ENCODE measurements around the gene NOS1AP. TPM values are rescaled to one million over a fixed set of nuclear protein-coding genes. Genes with fewer than 3 reads are reported as not detected.

NOS1AP gene
- total RNA-seq, 1 experiment from 2014 or later, result 5.3 TPM

DNA sequence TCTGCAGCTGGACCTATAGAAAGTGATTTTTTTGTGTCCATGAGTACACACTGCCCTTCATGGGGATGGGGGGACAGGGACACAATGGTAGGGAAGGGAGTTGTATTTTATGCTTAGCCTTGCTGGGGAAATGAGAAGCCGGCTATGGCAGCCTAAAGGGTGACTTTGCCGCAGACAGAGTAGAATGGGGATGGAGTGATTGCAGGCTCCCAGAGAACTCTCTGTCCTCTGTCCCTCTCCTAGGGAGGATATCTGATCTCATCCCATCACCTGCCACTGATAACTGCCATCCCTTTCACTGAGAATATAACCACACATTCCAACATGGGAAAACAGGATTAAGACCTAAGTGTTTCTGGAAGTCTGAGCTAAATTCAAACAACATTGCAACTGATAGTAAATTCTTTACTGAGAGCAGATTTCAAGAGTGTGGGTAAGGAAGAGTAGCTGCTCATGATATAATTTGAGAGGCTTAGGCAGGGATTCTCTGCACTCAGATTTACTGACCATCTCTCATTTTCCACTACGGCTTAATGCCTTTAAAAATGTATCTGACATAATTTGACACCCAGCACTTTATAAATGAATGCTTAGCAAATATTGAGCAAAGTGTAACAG is 328.6 kb downstream of the NOS1AP start:
- Histone ChIP-seq H3K79me2 (ENCODE audit: insufficient read depth, low read length) (no peaks in the 10 kb centered on the region), H3K27me3 (ENCODE audit: insufficient read depth, low read length) (no peaks in the 10 kb centered on the region), H3K27ac (ENCODE audit: low read depth, low read length) (no peak overlapping the region), H3K4me3 (replicated peaks in 1 of 2; ENCODE audit: low read depth in 1 of 2, low read length in 2 of 2) (no peak overlapping the region), H3K9ac (ENCODE audit: low read length) (no peak overlapping the region), H2AFZ (ENCODE audit: low read depth, low read length, poor library complexity, severe bottlenecking) (no peak overlapping the region), H3K9me3 (ENCODE audit: control insufficient read depth in 1 of 2, insufficient read depth in 1 of 2, low read depth in 1 of 2, low read length in 2 of 2) (no peaks in the 10 kb centered on the region), H4K20me1 (ENCODE audit: insufficient read depth) (no peaks in the 10 kb centered on the region), H3K36me3 (ENCODE audit: control insufficient read depth in 1 of 2, insufficient read depth in 2 of 2, low read length in 2 of 2) (no peaks in the 10 kb centered on the region), H3K4me1 (ENCODE audit: control insufficient read depth in 1 of 2, insufficient read depth in 2 of 2, low read length in 2 of 2) (no peaks in the 10 kb centered on the region), H3K4me2 (ENCODE audit: low read length) (no peak overlapping the region), H3K9me2 (ENCODE audit: insufficient read depth) (no peaks in the 10 kb centered on the region)
- ChIA-PET CTCF (no interaction called here), POLR2A (no interaction called here), RAD21 (ENCODE audit: low non-redundant PET in 1 of 2, low total read pairs in 2 of 2, uncharacterized antibody in 2 of 2, unreplicated experiment in 2 of 2) (no interaction called here)
- ATAC-seq (no peak), DNase-seq (ENCODE audit: low read depth, low spot score) (no peak)
- no TSS peak for BruUV-seq (replicated peaks)
- TF ChIP-seq, protein P1, sequence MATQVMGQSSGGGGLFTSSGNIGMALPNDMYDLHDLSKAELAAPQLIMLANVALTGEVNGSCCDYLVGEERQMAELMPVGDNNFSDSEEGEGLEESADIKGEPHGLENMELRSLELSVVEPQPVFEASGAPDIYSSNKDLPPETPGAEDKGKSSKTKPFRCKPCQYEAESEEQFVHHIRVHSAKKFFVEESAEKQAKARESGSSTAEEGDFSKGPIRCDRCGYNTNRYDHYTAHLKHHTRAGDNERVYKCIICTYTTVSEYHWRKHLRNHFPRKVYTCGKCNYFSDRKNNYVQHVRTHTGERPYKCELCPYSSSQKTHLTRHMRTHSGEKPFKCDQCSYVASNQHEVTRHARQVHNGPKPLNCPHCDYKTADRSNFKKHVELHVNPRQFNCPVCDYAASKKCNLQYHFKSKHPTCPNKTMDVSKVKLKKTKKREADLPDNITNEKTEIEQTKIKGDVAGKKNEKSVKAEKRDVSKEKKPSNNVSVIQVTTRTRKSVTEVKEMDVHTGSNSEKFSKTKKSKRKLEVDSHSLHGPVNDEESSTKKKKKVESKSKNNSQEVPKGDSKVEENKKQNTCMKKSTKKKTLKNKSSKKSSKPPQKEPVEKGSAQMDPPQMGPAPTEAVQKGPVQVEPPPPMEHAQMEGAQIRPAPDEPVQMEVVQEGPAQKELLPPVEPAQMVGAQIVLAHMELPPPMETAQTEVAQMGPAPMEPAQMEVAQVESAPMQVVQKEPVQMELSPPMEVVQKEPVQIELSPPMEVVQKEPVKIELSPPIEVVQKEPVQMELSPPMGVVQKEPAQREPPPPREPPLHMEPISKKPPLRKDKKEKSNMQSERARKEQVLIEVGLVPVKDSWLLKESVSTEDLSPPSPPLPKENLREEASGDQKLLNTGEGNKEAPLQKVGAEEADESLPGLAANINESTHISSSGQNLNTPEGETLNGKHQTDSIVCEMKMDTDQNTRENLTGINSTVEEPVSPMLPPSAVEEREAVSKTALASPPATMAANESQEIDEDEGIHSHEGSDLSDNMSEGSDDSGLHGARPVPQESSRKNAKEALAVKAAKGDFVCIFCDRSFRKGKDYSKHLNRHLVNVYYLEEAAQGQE (IDR thresholded peaks at IDR 0.05; ENCODE audit: low read depth), result no peak
- TF ChIP-seq ZNF274 (IDR thresholded peaks at IDR 0.05; ENCODE audit: low read depth, low read length) (no peak), POLR2A (IDR thresholded peaks at IDR 0.05; ENCODE audit: borderline replicate concordance, extremely low read depth, insufficient read depth, insufficient read length) (no peak), EZH2phosphoT487 (IDR thresholded peaks at IDR 0.05; ENCODE audit: borderline replicate concordance) (no peak), ZFX (IDR thresholded peaks at IDR 0.05) (no peak), EZH2 (IDR thresholded peaks at IDR 0.05) (no peak), SRF (IDR thresholded peaks at IDR 0.05; ENCODE audit: low read depth) (no peak), RAD21 (IDR thresholded peaks at IDR 0.05; ENCODE audit: low read depth) (no peak), CEBPB (IDR thresholded peaks at IDR 0.05; ENCODE audit: low read depth) (no peak), ATF3 (IDR thresholded peaks at IDR 0.05) (no peak), FOSL1 (IDR thresholded peaks at IDR 0.05; ENCODE audit: low read depth) (no peak), POLR2AphosphoS5 (IDR thresholded peaks at IDR 0.05; ENCODE audit: low read depth, low read length) (no peak), TCF7L2 (IDR thresholded peaks at IDR 0.05; ENCODE audit: borderline replicate concordance, extremely low read depth, insufficient read depth, insufficient read length) (no peak), EGR1 (IDR thresholded peaks at IDR 0.05; ENCODE audit: low read depth) (no peak), ELF1 (IDR thresholded peaks at IDR 0.05; ENCODE audit: borderline replicate concordance, low read depth) (no peak), YY1 (IDR thresholded peaks at IDR 0.05; ENCODE audit: extremely low read depth, insufficient replicate concordance, low read depth, low read length) (no peak)
- TF ChIP-seq, protein P2, sequence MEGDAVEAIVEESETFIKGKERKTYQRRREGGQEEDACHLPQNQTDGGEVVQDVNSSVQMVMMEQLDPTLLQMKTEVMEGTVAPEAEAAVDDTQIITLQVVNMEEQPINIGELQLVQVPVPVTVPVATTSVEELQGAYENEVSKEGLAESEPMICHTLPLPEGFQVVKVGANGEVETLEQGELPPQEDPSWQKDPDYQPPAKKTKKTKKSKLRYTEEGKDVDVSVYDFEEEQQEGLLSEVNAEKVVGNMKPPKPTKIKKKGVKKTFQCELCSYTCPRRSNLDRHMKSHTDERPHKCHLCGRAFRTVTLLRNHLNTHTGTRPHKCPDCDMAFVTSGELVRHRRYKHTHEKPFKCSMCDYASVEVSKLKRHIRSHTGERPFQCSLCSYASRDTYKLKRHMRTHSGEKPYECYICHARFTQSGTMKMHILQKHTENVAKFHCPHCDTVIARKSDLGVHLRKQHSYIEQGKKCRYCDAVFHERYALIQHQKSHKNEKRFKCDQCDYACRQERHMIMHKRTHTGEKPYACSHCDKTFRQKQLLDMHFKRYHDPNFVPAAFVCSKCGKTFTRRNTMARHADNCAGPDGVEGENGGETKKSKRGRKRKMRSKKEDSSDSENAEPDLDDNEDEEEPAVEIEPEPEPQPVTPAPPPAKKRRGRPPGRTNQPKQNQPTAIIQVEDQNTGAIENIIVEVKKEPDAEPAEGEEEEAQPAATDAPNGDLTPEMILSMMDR (IDR thresholded peaks at IDR 0.05 in 2 of 3, conservative IDR thresholded peaks at IDR 0.05 in 1 of 3; ENCODE audit: borderline replicate concordance in 1 of 3, insufficient read depth in 1 of 3, low read depth in 2 of 3, low read length in 2 of 3), result no peak
- intact Hi-C loops (cut with micrococcal nuclease), result loop anchor here (10.0 kb wide), 1 partner anchor 153 kb away; no protein-coding TSS in a partner anchor
